Caco-2 (cell line): ENCODE results near the gene RBPMS2. TPM values are rescaled to one million over a fixed set of nuclear protein-coding genes. Genes with fewer than 3 reads are reported as not detected.
A peak's percentile ranks its signal among the peaks of the same experiment; 100 is the strongest.

ENCODE experiments used
- BruUV-seq: library from RNA; stranded (reverse); fragments of 400-500 nt; replicated peaks from 2 replicates; lab custom pipeline; 2021; lab: Mats Ljungman, UMichigan
- CTCF ChIA-PET: fragments of 300-600 bp; sonication (Branson Sonifier 250); formaldehyde crosslinking; loops from one replicate; lab custom pipeline; 2022; ENCODE audit warnings: antibody characterized with exemption; lab: Charles Lee
- POLR2A ChIA-PET: fragments of 300-600 bp; sonication (Branson Sonifier 250); formaldehyde crosslinking; loops from one replicate; lab custom pipeline; 2022; ENCODE audit warnings: antibody characterized with exemption; lab: Charles Lee
- DNase-seq, 2 experiments: peaks; one replicate each; pipeline versions ENCODE4 v3.0.0 to v3.0.0-alpha.2; 2020 to 2022
- H3K27me3 ChIP-seq: replicated peaks from 2 replicates; pipeline ENCODE4 v1.6.0; 2011; ENCODE audit warnings: low read length; ENCODE audit not compliant: control insufficient read depth, insufficient read depth
- H3K36me3 ChIP-seq: 2 replicates; pipeline ENCODE4 v1.5.1; 2011; ENCODE audit warnings: low read length; ENCODE audit not compliant: control insufficient read depth, insufficient read depth
- H3K4me1 ChIP-seq: fragments of 250-450 bp; sonication (Bioruptor Pico); 2 replicates; pipeline ENCODE4 v1.5.1; 2020; ENCODE audit warnings: mild to moderate bottlenecking
- H3K4me3 ChIP-seq: 2 replicates; pipeline ENCODE4 v1.5.1; 2011; ENCODE audit warnings: low read depth, mild to moderate bottlenecking, control low read depth, low read length
- H3K9me3 ChIP-seq: fragments of 250-450 bp; sonication (Bioruptor Pico); 2 replicates; pipeline ENCODE4 v1.5.1; 2020; ENCODE audit warnings: mild to moderate bottlenecking, moderate library complexity
- H3K27ac Mint-ChIP-seq: one replicate; pipeline ENCODE4 v1.8.0; 2022; ENCODE audit warnings: mixed read lengths; ENCODE audit not compliant: unreplicated experiment
- H3K27me3 Mint-ChIP-seq: one replicate; pipeline ENCODE4 v1.8.0; 2022; ENCODE audit warnings: mixed read lengths; ENCODE audit not compliant: insufficient read depth, unreplicated experiment
- H3K36me3 Mint-ChIP-seq: one replicate; pipeline ENCODE4 v1.8.0; 2022; ENCODE audit warnings: mild to moderate bottlenecking, mixed read lengths; ENCODE audit not compliant: insufficient read depth, unreplicated experiment
- H3K4me1 Mint-ChIP-seq: one replicate; pipeline ENCODE4 v1.8.0; 2022; ENCODE audit warnings: low read depth, mixed read lengths; ENCODE audit not compliant: unreplicated experiment
- H3K4me3 Mint-ChIP-seq: one replicate; pipeline ENCODE4 v1.8.0; 2022; ENCODE audit warnings: mild to moderate bottlenecking, moderate library complexity, mixed read lengths; ENCODE audit not compliant: unreplicated experiment
- H3K9me3 Mint-ChIP-seq: one replicate; pipeline ENCODE4 v1.8.0; 2022; ENCODE audit warnings: mixed read lengths; ENCODE audit not compliant: unreplicated experiment
- intact Hi-C: fragments of 100-400 bp; cut with micrococcal nuclease; formaldehyde crosslinking; loops from one replicate; pipeline ENCODE4 v1.10.0; 2022; ENCODE audit not compliant: unreplicated experiment
- total RNA-seq: library from RNA; stranded (reverse); gene quantifications from 2 replicates; pipeline ENCODE4 v1.2.3, GENCODE V29; 2022
- TF ChIP-seq, protein P1 (sequence below), 2 experiments: fragments of 200-600 bp in 1 of 2; IDR thresholded peaks; 1 replicate in 1 of 2; 2 replicates in 1 of 2; pipeline versions ENCODE4 v1.5.1 to v1.8.0; 2011 to 2022; ENCODE audit warnings: antibody characterized with exemption in 1 of 2, control low read depth in 1 of 2, inconsistent platforms in 1 of 2, low read depth in 1 of 2, low read length in 1 of 2, mild to moderate bottlenecking in 1 of 2, moderate library complexity in 1 of 2; ENCODE audit not compliant: insufficient read depth in 1 of 2, severe bottlenecking in 1 of 2, unreplicated experiment in 1 of 2

RBPMS2 gene
- total RNA-seq, 1 experiment from 2014 or later: 9.3 TPM

DNA sequence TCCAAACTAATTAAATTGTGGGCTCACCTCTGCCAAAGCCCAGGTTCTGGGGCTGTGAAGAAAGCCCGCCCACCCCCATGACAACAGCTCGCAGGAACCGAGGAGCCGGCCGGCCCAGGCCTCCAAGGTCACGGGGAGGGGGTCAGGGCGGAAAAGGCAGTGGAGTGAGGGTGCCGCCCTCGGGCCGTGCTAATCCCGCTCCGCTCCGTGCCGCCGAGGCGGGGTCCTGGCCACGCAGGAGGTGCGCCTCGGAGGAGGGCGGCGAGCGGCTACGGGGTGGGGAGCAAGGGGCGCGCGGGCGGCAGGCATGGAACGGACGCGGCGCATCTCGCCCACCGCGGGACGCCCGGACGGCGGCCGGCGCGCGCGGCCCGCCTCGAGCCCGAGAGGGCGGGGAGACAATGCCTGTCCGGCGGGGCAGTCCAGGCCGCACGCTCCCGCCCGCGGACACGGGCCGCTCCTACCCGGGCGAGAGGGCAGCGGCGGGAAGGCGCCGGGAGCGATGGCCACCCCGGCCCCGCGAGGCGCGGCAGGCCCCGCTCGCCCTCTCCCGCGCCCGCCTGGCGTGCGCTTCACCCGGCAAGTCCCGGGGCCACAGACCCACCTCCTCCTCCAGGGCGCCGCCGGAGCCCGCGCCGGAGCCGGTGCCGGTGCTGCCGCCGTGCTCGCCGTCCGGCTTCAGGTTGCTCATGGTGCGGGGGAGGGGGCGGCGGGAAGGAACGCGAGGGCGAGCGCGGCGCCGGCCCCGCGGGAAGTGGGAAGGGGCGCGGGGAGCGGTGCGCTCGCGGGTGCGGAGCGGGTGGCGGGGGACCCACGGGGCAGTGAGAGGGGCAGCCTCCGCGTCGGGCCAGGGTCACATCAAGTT is 528 bp downstream of the RBPMS2 start:
- Mint-ChIP-seq H3K4me3 (peak overlapping the region; percentile 57), H3K4me1 (no peaks in the 10 kb centered on the region), H3K36me3 (no peaks in the 10 kb centered on the region), H3K27ac (no peak overlapping the region), H3K9me3 (no peaks in the 10 kb centered on the region), H3K27me3 (peaks cover 3% of the 10 kb centered on the region)
- H3K4me1 ChIP-seq: no peaks in the 10 kb centered on the region; the same call in 1 of the 2 replicates
- CTCF ChIA-PET: no interaction called here
- DNase-seq: peak in 1 of 2 experiments; percentile 41
- peak overlapping the region; percentile 56 for H3K4me3 ChIP-seq
- intact Hi-C loops: no loop called here
- TF ChIP-seq, protein P1, sequence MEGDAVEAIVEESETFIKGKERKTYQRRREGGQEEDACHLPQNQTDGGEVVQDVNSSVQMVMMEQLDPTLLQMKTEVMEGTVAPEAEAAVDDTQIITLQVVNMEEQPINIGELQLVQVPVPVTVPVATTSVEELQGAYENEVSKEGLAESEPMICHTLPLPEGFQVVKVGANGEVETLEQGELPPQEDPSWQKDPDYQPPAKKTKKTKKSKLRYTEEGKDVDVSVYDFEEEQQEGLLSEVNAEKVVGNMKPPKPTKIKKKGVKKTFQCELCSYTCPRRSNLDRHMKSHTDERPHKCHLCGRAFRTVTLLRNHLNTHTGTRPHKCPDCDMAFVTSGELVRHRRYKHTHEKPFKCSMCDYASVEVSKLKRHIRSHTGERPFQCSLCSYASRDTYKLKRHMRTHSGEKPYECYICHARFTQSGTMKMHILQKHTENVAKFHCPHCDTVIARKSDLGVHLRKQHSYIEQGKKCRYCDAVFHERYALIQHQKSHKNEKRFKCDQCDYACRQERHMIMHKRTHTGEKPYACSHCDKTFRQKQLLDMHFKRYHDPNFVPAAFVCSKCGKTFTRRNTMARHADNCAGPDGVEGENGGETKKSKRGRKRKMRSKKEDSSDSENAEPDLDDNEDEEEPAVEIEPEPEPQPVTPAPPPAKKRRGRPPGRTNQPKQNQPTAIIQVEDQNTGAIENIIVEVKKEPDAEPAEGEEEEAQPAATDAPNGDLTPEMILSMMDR (IDR thresholded peaks at IDR 0.05; ENCODE audit: insufficient read depth in 1 of 2, low read depth in 1 of 2, low read length in 1 of 2, severe bottlenecking in 1 of 2, unreplicated experiment in 1 of 2): no peak
- no TSS peak for BruUV-seq
- no peaks in the 10 kb centered on the region for H3K36me3 ChIP-seq
- H3K27me3 ChIP-seq: no peaks in the 10 kb centered on the region
- no peaks in the 10 kb centered on the region for H3K9me3 ChIP-seq
- POLR2A ChIA-PET: no interaction called here

DNA sequence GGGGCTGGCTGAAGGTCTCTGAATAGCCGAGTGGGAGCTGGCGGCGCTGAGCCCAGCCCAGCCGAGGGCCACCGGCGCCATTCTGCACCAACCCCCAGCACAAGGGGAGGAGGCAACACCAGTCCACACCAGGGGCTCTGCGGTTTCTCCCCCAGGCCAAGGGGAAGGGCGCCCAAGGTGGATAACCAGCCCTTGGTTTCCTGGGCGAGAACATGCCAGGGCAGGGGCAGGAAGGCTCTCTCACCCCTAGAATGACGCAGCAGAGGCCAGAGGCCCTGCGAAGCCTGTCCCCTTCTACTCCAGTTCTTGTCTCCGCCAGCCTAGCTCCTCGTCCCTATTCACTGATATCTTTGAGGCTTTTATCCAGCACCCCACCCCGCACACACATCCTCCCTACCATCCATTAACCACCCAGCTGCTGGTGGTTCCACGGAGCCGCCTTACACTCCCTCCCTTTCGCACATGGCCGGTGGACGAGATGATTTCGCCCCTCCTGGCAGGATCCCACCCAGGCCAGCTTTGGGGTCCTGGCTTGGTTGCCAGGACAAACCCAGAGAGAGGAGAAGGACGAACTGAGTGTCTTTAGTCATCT is 1.3 kb downstream of the RBPMS2 start:
- H3K4me1 ChIP-seq: no peaks in the 10 kb centered on the region; the same call in 1 of the 2 replicates
- intact Hi-C loops: no loop called here
- Mint-ChIP-seq H3K36me3 (no peaks in the 10 kb centered on the region), H3K27me3 (peaks cover 2% of the 10 kb centered on the region), H3K27ac (no peak overlapping the region), H3K4me3 (peak overlapping the region; percentile 57), H3K9me3 (no peaks in the 10 kb centered on the region), H3K4me1 (no peaks in the 10 kb centered on the region)
- ChIA-PET POLR2A (no interaction called here), CTCF (no interaction called here)
- no peak overlapping the region for H3K4me3 ChIP-seq
- DNase-seq: no peak
- no peaks in the 10 kb centered on the region for H3K27me3 ChIP-seq
- BruUV-seq: no TSS peak
- TF ChIP-seq, protein P1 (IDR thresholded peaks at IDR 0.05; ENCODE audit: insufficient read depth in 1 of 2, low read depth in 1 of 2, low read length in 1 of 2, severe bottlenecking in 1 of 2, unreplicated experiment in 1 of 2): no peak
- no peaks in the 10 kb centered on the region for H3K9me3 ChIP-seq
- no peaks in the 10 kb centered on the region for H3K36me3 ChIP-seq

DNA sequence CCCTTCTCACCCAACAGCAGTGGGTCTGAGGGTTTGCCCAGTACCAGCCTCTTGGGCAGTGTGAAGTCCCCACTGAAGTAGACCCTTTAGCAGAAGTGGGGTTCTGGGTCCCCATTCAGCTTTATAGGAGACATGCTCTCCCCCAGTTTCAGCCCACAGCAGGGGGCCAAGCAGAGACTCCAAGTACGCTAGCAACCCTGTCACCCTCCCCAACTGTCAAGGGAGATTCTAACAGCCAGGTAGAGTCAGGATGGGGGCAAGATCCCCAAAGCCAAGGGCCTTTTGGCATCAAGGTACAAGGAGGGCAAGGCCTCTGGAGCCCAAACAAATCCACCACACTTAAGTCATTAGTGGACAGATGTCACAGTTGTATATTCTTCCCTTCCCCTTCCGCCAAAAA is 1.8 kb downstream of the RBPMS2 start:
- DNase-seq: no peak
- Mint-ChIP-seq H3K9me3 (no peaks in the 10 kb centered on the region), H3K4me3 (peak overlapping the region; percentile 57), H3K4me1 (no peaks in the 10 kb centered on the region), H3K27me3 (no peaks in the 10 kb centered on the region), H3K36me3 (no peaks in the 10 kb centered on the region), H3K27ac (no peak overlapping the region)
- Histone ChIP-seq H3K36me3 (no peaks in the 10 kb centered on the region), H3K4me1 (no peaks in the 10 kb centered on the region; the same call in 1 of the 2 replicates), H3K9me3 (no peaks in the 10 kb centered on the region), H3K27me3 (no peaks in the 10 kb centered on the region), H3K4me3 (no peak overlapping the region)
- POLR2A ChIA-PET: no interaction called here
- intact Hi-C loops: no loop called here
- BruUV-seq: no TSS peak
- TF ChIP-seq, protein P1 (IDR thresholded peaks at IDR 0.05; ENCODE audit: insufficient read depth in 1 of 2, low read depth in 1 of 2, low read length in 1 of 2, severe bottlenecking in 1 of 2, unreplicated experiment in 1 of 2): no peak
- CTCF ChIA-PET: no interaction called here
